Measurements from ENCODE around the gene MYO7B. TPM values are rescaled to one million over a fixed set of nuclear protein-coding genes. Genes with fewer than 3 reads are reported as not detected.

The MYO7B gene
- polyA plus RNA-seq, 6 donors from 2014 or later = 1.7 to 44.3 (median 12.0) TPM

- ATAC-seq (ENCODE audit: low read depth in 2 of 2) = no peak
Observed at GRCh38 chr2:127545189-127545588, 9.7 kb downstream of the MYO7B start.

GRCh38 chr2:127545796-127546195 lies 10.3 kb downstream of the MYO7B start:
- H3K9me3 Mint-ChIP-seq = peaks cover 0 to 5% (median 0%) of the 10 kb centered on the region in 7 donors
- no peak for DNase-seq
- H3K27ac Mint-ChIP-seq = no peak overlapping the region
- H3K4me1 Mint-ChIP-seq = peaks cover 0 to 5% (median 0%) of the 10 kb centered on the region in 3 donors
- peaks cover 15 to 31% (median 26%) of the 10 kb centered on the region in 3 donors for H3K27me3 Mint-ChIP-seq
- peaks cover 0 to 7% of the 10 kb centered on the region in 2 donors for H3K36me3 Mint-ChIP-seq
- H3K4me3 Mint-ChIP-seq = no peak overlapping the region
- ATAC-seq (ENCODE audit: low read depth in 2 of 2) = no peak

More at GRCh38 chr2:127545189-127545588, 9.7 kb downstream of the MYO7B start:
- Mint-ChIP-seq H3K4me1 (peaks cover 0 to 5% (median 0%) of the 10 kb centered on the region in 3 donors), H3K27ac (no peak overlapping the region), H3K36me3 (peaks cover 0 to 7% of the 10 kb centered on the region in 2 donors), H3K9me3 (peaks cover 0 to 5% (median 0%) of the 10 kb centered on the region in 7 donors), H3K27me3 (peaks cover 11 to 25% (median 21%) of the 10 kb centered on the region in 3 donors), H3K4me3 (no peak overlapping the region)
- no peak for DNase-seq

GRCh38 chr2:127546797-127547196 lies 11.3 kb downstream of the MYO7B start:
- H3K4me3 Mint-ChIP-seq = no peak overlapping the region
- H3K27me3 Mint-ChIP-seq = peaks cover 22 to 40% (median 26%) of the 10 kb centered on the region in 3 donors
- H3K9me3 Mint-ChIP-seq = peaks cover 0 to 5% (median 0%) of the 10 kb centered on the region in 7 donors
- H3K4me1 Mint-ChIP-seq = peaks cover 0 to 5% (median 0%) of the 10 kb centered on the region in 3 donors
- peaks cover 0 to 7% of the 10 kb centered on the region in 2 donors for H3K36me3 Mint-ChIP-seq
- ATAC-seq (ENCODE audit: low read depth in 2 of 2) = no peak
- DNase-seq = no peak
- H3K27ac Mint-ChIP-seq = peak overlapping the region in 1 of 6 donors; percentile 17

GRCh38 chr2:127551221-127551930 lies 15.9 kb downstream of the MYO7B start:
- Mint-ChIP-seq H3K27ac (peak overlapping the region in 1 of 6 donors; percentile 42), H3K27me3 (peaks cover 22 to 47% (median 26%) of the 10 kb centered on the region in 3 donors), H3K9me3 (peaks cover 5 to 16% (median 10%) of the 10 kb centered on the region in 7 donors), H3K4me3 (no peak overlapping the region), H3K36me3 (peaks cover 0 to 11% of the 10 kb centered on the region in 2 donors), H3K4me1 (peaks cover 0 to 5% (median 4%) of the 10 kb centered on the region in 3 donors)
- DNase-seq (no peak), ATAC-seq (ENCODE audit: low read depth in 2 of 2) (no peak)

- no peak for DNase-seq
- ATAC-seq (ENCODE audit: low read depth in 2 of 2) = no peak
- Mint-ChIP-seq H3K9me3 (peaks cover 4 to 26% (median 16%) of the 10 kb centered on the region in 7 donors), H3K4me1 (peaks cover 0 to 4% (median 0%) of the 10 kb centered on the region in 3 donors), H3K27ac (peak overlapping the region in 1 of 6 donors; percentile 85), H3K36me3 (peaks cover 7 to 21% of the 10 kb centered on the region in 2 donors), H3K4me3 (no peak overlapping the region), H3K27me3 (peaks cover 24 to 38% (median 24%) of the 10 kb centered on the region in 3 donors)
Observed at GRCh38 chr2:127552336-127552735, 16.9 kb downstream of the MYO7B start.

GRCh38 chr2:127552846-127553245 lies 17.4 kb downstream of the MYO7B start:
- Mint-ChIP-seq H3K36me3 (peaks cover 8 to 23% of the 10 kb centered on the region in 2 donors), H3K27me3 (peaks cover 28 to 35% (median 29%) of the 10 kb centered on the region in 3 donors), H3K4me1 (peaks cover 0 to 4% (median 0%) of the 10 kb centered on the region in 3 donors), H3K27ac (peak overlapping the region in 2 of 6 donors; percentile 23 to 41), H3K4me3 (no peak overlapping the region), H3K9me3 (peaks cover 4 to 31% (median 21%) of the 10 kb centered on the region in 7 donors)
- DNase-seq = no peak
- ATAC-seq (ENCODE audit: low read depth in 2 of 2) = no peak

- H3K4me3 Mint-ChIP-seq = no peak overlapping the region
- H3K9me3 Mint-ChIP-seq = peaks cover 4 to 32% (median 22%) of the 10 kb centered on the region in 7 donors
- DNase-seq (no peak), ATAC-seq (ENCODE audit: low read depth in 2 of 2) (no peak)
- peak overlapping the region in 1 of 6 donors; percentile 11 for H3K27ac Mint-ChIP-seq
- H3K36me3 Mint-ChIP-seq = peaks cover 8 to 24% of the 10 kb centered on the region in 2 donors
- peaks cover 0 to 27% (median 19%) of the 10 kb centered on the region in 3 donors for H3K27me3 Mint-ChIP-seq
- H3K4me1 Mint-ChIP-seq = peaks cover 11 to 13% (median 12%) of the 10 kb centered on the region in 3 donors
Observed at GRCh38 chr2:127558911-127559310, 23.4 kb downstream of the MYO7B start.

- ATAC-seq (ENCODE audit: low read depth in 2 of 2) (no peak), DNase-seq (no peak)
- no peak overlapping the region for H3K27ac Mint-ChIP-seq
- peaks cover 0 to 27% (median 19%) of the 10 kb centered on the region in 3 donors for H3K27me3 Mint-ChIP-seq
- H3K9me3 Mint-ChIP-seq = peaks cover 4 to 32% (median 22%) of the 10 kb centered on the region in 7 donors
- H3K4me1 Mint-ChIP-seq = peaks cover 14 to 19% (median 16%) of the 10 kb centered on the region in 3 donors
- no peak overlapping the region for H3K4me3 Mint-ChIP-seq
- H3K36me3 Mint-ChIP-seq = peaks cover 8 to 24% of the 10 kb centered on the region in 2 donors
Observed at GRCh38 chr2:127559454-127559853, 24.0 kb downstream of the MYO7B start.

- H3K4me3 Mint-ChIP-seq = no peak overlapping the region
- ATAC-seq (ENCODE audit: low read depth in 2 of 2) (no peak), DNase-seq (no peak)
- H3K9me3 Mint-ChIP-seq = peaks cover 1 to 29% (median 22%) of the 10 kb centered on the region in 7 donors
- H3K4me1 Mint-ChIP-seq = peaks cover 14 to 19% (median 16%) of the 10 kb centered on the region in 3 donors
- H3K27ac Mint-ChIP-seq = no peak overlapping the region
- H3K36me3 Mint-ChIP-seq = peaks cover 8 to 24% of the 10 kb centered on the region in 2 donors
- peaks cover 0 to 27% (median 19%) of the 10 kb centered on the region in 3 donors for H3K27me3 Mint-ChIP-seq
Observed at GRCh38 chr2:127560201-127560930, 24.9 kb downstream of the MYO7B start.

GRCh38 chr2:127560931-127561280 lies 25.4 kb downstream of the MYO7B start:
- DNase-seq (no peak), ATAC-seq (ENCODE audit: low read depth in 2 of 2) (no peak)
- Mint-ChIP-seq H3K27ac (no peak overlapping the region), H3K4me3 (no peak overlapping the region), H3K9me3 (peaks cover 0 to 24% (median 20%) of the 10 kb centered on the region in 7 donors), H3K27me3 (peaks cover 0 to 27% (median 19%) of the 10 kb centered on the region in 3 donors), H3K4me1 (peaks cover 14 to 19% (median 16%) of the 10 kb centered on the region in 3 donors), H3K36me3 (peaks cover 8 to 24% of the 10 kb centered on the region in 2 donors)

GRCh38 chr2:127561371-127561770 lies 25.9 kb downstream of the MYO7B start:
- Mint-ChIP-seq H3K27ac (peak overlapping the region in 1 of 6 donors; percentile 60), H3K4me3 (no peak overlapping the region), H3K9me3 (peaks cover 0 to 19% (median 16%) of the 10 kb centered on the region in 7 donors), H3K27me3 (peaks cover 0 to 27% (median 19%) of the 10 kb centered on the region in 3 donors), H3K4me1 (peaks cover 14 to 19% (median 16%) of the 10 kb centered on the region in 3 donors), H3K36me3 (peaks cover 8 to 20% of the 10 kb centered on the region in 2 donors)
- ATAC-seq (ENCODE audit: low read depth in 2 of 2) (no peak), DNase-seq (no peak)

GRCh38 chr2:127562936-127563335 lies 27.5 kb downstream of the MYO7B start:
- Mint-ChIP-seq H3K27me3 (peaks cover 0 to 15% (median 5%) of the 10 kb centered on the region in 3 donors), H3K27ac (peak overlapping the region in 2 of 6 donors; percentile 54 to 78), H3K4me3 (no peak overlapping the region), H3K36me3 (peaks cover 0 to 8% of the 10 kb centered on the region in 2 donors), H3K4me1 (peaks cover 14 to 20% (median 19%) of the 10 kb centered on the region in 3 donors), H3K9me3 (peaks cover 0 to 4% (median 2%) of the 10 kb centered on the region in 7 donors)
- DNase-seq (no peak), ATAC-seq (ENCODE audit: low read depth in 2 of 2) (no peak)

Data from naive B cell (primary cell).